DMS153 treated with DMSO at 0.1 percent for 48 hours (cell line): ENCODE results near the gene HIGD1B.

Experiments
- DNase-seq: peaks from one replicate; lab custom pipeline; 2025; ENCODE audit not compliant: unreplicated experiment; lab: John Stamatoyannopoulos, UW

HIGD1B gene

GRCh38 chr17:44877121-44877520, 29.4 kb downstream of the HIGD1B start:
- no peak for DNase-seq

GRCh38 chr17:44878627-44879221, 31.0 kb downstream of the HIGD1B start:
- peak; percentile 12 for DNase-seq

- DNase-seq, result no peak
Measured at GRCh38 chr17:44879376-44879775, 31.7 kb downstream of the HIGD1B start.

- no peak for DNase-seq
Measured at GRCh38 chr17:44880062-44880461, 32.4 kb downstream of the HIGD1B start.

GRCh38 chr17:44881145-44881544, 33.5 kb downstream of the HIGD1B start:
- DNase-seq, result no peak

- no peak for DNase-seq
Measured at GRCh38 chr17:44884941-44885340, 37.3 kb downstream of the HIGD1B start.

- no peak for DNase-seq
Measured at GRCh38 chr17:44887016-44887415, 39.3 kb downstream of the HIGD1B start.

- DNase-seq, result no peak
Measured at GRCh38 chr17:44887971-44888954, 40.6 kb downstream of the HIGD1B start.

- DNase-seq, result no peak
Measured at GRCh38 chr17:44889003-44889402, 41.3 kb downstream of the HIGD1B start.

- no peak for DNase-seq
Measured at GRCh38 chr17:44892250-44892649, 44.6 kb downstream of the HIGD1B start.

- DNase-seq, result no peak
Measured at GRCh38 chr17:44894642-44895041, 47.0 kb downstream of the HIGD1B start.

- DNase-seq, result no peak
Measured at GRCh38 chr17:44898768-44899073, 51.0 kb downstream of the HIGD1B start.

- DNase-seq, result peak; percentile 93
Measured at GRCh38 chr17:44899074-44899782, 51.5 kb downstream of the HIGD1B start, which contains the start of gene EFTUD2. Gene EFTUD2 (minus strand): TSS chr17:44899445. CDS start chr17:44894521, 4,924 bp downstream.
